Neuronal stem cell (in vitro differentiated cells): ENCODE measurements around the gene CEMIP.
A peak's percentile ranks its signal among the peaks of the same experiment; 100 is the strongest.

ENCODE experiments used
- DNase-seq: peaks from one replicate; pipeline ENCODE4 v3.0.0-alpha.2; 2013; ENCODE audit warnings: low spot score
- H2AFZ ChIP-seq: one replicate; pipeline ENCODE4 v1.6.1; 2013; ENCODE audit warnings: mild to moderate bottlenecking, low read length, inconsistent platforms
- H2AK5ac ChIP-seq: 2 replicates; pipeline ENCODE4 v1.6.1; 2013; ENCODE audit warnings: low read depth, mild to moderate bottlenecking, inconsistent platforms, low read length, moderate library complexity, mixed read lengths
- H2BK120ac ChIP-seq: 2 replicates; pipeline ENCODE4 v1.6.1; 2013; ENCODE audit warnings: low read depth, mild to moderate bottlenecking, inconsistent platforms, low read length, moderate library complexity, mixed read lengths
- H2BK12ac ChIP-seq: one replicate; pipeline ENCODE4 v1.6.1; 2013; ENCODE audit warnings: low read length, inconsistent platforms
- H2BK15ac ChIP-seq: 2 replicates; pipeline ENCODE4 v1.6.1; 2013; ENCODE audit warnings: mild to moderate bottlenecking, low read length, inconsistent platforms, mixed read lengths
- H2BK5ac ChIP-seq: one replicate; pipeline ENCODE4 v1.6.1; 2013; ENCODE audit warnings: inconsistent platforms, mild to moderate bottlenecking, low read length, moderate library complexity
- H3K14ac ChIP-seq: one replicate; pipeline ENCODE4 v1.6.1; 2013; ENCODE audit warnings: low read length, inconsistent platforms
- H3K18ac ChIP-seq: 2 replicates; pipeline ENCODE4 v1.6.1; 2013; ENCODE audit warnings: low read length, inconsistent platforms
- H3K23ac ChIP-seq: 2 replicates; pipeline ENCODE4 v1.6.1; 2013; ENCODE audit warnings: low read depth, mild to moderate bottlenecking, mixed read lengths, low read length, inconsistent platforms; ENCODE audit not compliant: poor library complexity
- H3K27ac ChIP-seq: replicated peaks from 3 replicates; pipeline ENCODE4 v1.5.1; 2013; ENCODE audit warnings: low read length, inconsistent platforms
- H3K27me3 ChIP-seq, 3 experiments: 2 replicates each; pipeline ENCODE4 v1.6.1; 2013; ENCODE audit warnings: low read length in 3 of 3, mild to moderate bottlenecking in 2 of 3, inconsistent platforms in 1 of 3, low read depth in 1 of 3, mixed read lengths in 1 of 3, moderate library complexity in 1 of 3; ENCODE audit not compliant: control insufficient read depth in 3 of 3, insufficient read depth in 3 of 3
- H3K36me3 ChIP-seq, 2 donors: replicated peaks in 1 of 2; 2 replicates each; pipeline ENCODE4 v1.6.1; 2013; ENCODE audit warnings: low read length in 2 of 2; ENCODE audit not compliant: control insufficient read depth in 2 of 2, insufficient read depth in 2 of 2
- H3K4ac ChIP-seq: 2 replicates; pipeline ENCODE4 v1.6.1; 2013; ENCODE audit warnings: inconsistent platforms, mild to moderate bottlenecking, low read length, moderate library complexity
- H3K4me1 ChIP-seq, 2 donors: 1 replicate in 1 of 2; 2 replicates in 1 of 2; pipeline ENCODE4 v1.6.1; 2013; ENCODE audit warnings: low read length in 2 of 2, low read depth in 1 of 2; ENCODE audit not compliant: control insufficient read depth in 2 of 2, insufficient read depth in 1 of 2
- H3K4me2 ChIP-seq: one replicate; pipeline ENCODE4 v1.6.1; 2013; ENCODE audit warnings: mild to moderate bottlenecking, low read length, inconsistent platforms; ENCODE audit not compliant: insufficient read depth, poor library complexity, severe bottlenecking
- H3K4me3 ChIP-seq, 2 donors: 2 replicates each; pipeline ENCODE4 v1.5.1; 2013; ENCODE audit warnings: low read length in 2 of 2, mild to moderate bottlenecking in 2 of 2, inconsistent platforms in 1 of 2, moderate library complexity in 1 of 2
- H3K79me1 ChIP-seq: one replicate; pipeline ENCODE4 v1.6.1; 2013; ENCODE audit warnings: low read depth, mild to moderate bottlenecking, inconsistent platforms, low read length, moderate library complexity
- H3K9ac ChIP-seq: one replicate; pipeline ENCODE4 v1.6.1; 2013; ENCODE audit warnings: mild to moderate bottlenecking, low read depth, low read length, inconsistent platforms; ENCODE audit not compliant: poor library complexity
- H3K9me3 ChIP-seq, 2 donors: replicated peaks in 1 of 2; 2 replicates each; pipeline versions ENCODE3 to v1.6.1; 2013; ENCODE audit warnings: low read length in 2 of 2, mild to moderate bottlenecking in 2 of 2, inconsistent platforms in 1 of 2, low read depth in 1 of 2, mixed read lengths in 1 of 2, moderate library complexity in 1 of 2; ENCODE audit not compliant: control insufficient read depth in 2 of 2, insufficient read depth in 1 of 2
- H4K8ac ChIP-seq: one replicate; pipeline ENCODE4 v1.6.1; 2013; ENCODE audit warnings: low read depth, mild to moderate bottlenecking, inconsistent platforms, low read length, moderate library complexity
- H4K91ac ChIP-seq: one replicate; pipeline ENCODE4 v1.6.1; 2013; ENCODE audit warnings: low read length, low read depth, mild to moderate bottlenecking, inconsistent platforms; ENCODE audit not compliant: poor library complexity
- WGBS, 2 donors: extraction: QIAGEN DNeasy Blood & Tissue Kit; methylation state at CpG; one replicate each; pipeline ENCODE4 v1.1.7; 2013; ENCODE audit warnings: missing lambda C conversion rate in 2 of 2, mixed read lengths in 1 of 2; ENCODE audit not compliant: insufficient read length in 2 of 2, insufficient replicate concordance in 1 of 2; ENCODE audit errors: extremely low coverage in 2 of 2; 5-methylcytosine and 5-hydroxymethylcytosine counted together

Gene CEMIP

DNA sequence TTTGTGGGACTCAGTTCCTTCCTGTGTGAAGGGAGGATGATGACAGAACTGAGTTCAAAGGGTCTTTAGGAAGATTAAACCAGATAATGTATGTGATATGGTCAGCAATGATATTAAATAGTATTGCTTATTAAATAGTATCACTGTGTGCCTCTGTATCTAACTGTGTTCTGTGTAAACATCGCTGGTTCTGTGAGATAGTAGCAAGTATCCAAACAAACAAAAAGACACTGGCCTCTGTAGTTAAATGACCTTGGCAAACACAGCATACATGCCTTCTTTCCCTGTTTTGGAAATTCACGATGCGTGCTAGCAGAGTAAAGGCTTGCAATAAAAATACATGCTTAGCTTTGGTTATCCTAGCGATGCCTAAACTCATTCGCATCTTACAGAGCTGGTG is 134.4 kb downstream of the CEMIP start:
- Histone ChIP-seq H3K18ac (no peak overlapping the region), H3K23ac (no peak overlapping the region), H2BK5ac (no peak overlapping the region), H2AFZ (no peak overlapping the region), H2BK15ac (no peak overlapping the region), H2BK120ac (no peak overlapping the region), H3K27ac (no peak overlapping the region), H4K91ac (no peak overlapping the region), H3K4me3 (no peak overlapping the region), H3K79me1 (no peaks in the 10 kb centered on the region), H3K4ac (no peak overlapping the region), H3K9me3 (peaks cover 3 to 6% of the 10 kb centered on the region in 2 donors), H3K27me3 (no peaks in the 10 kb centered on the region), H2AK5ac (no peak overlapping the region), H3K4me2 (no peak overlapping the region), H4K8ac (no peak overlapping the region), H3K9ac (no peak overlapping the region), H3K36me3 (no peaks in the 10 kb centered on the region), H3K4me1 (peaks cover 0 to 2% of the 10 kb centered on the region in 2 donors), H3K14ac (no peak overlapping the region), H2BK12ac (no peak overlapping the region)
- whole genome bisulfite sequencing, 2 donors: no CpG with 5 or more reads among the region's 5 CpGs
- DNase-seq: no peak

DNA sequence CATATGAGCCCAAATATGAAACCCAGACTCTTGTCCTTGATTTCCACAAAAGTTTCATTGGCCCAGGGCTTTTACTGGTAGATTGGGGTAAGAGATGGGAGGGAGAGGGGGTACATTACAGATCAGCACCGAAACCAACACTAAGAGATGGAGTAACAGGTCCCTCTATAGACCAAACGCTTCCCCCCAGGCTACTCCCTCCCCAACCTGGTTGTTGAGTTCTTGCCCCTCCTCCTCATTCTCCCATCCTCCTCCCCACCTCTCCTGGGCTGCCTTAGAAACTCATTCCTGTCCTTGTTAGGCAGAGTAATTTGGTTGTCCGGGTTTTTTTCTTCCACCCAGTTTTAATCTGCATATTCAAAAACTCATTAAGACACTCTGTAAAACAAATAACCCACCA is 136.3 kb downstream of the CEMIP start:
- Histone ChIP-seq H3K27ac (no peak overlapping the region), H3K36me3 (no peaks in the 10 kb centered on the region), H4K8ac (no peak overlapping the region), H2BK120ac (no peak overlapping the region), H3K14ac (no peak overlapping the region), H3K4me3 (no peak overlapping the region), H4K91ac (no peak overlapping the region), H3K79me1 (no peaks in the 10 kb centered on the region), H2BK15ac (no peak overlapping the region), H3K18ac (no peak overlapping the region), H2AK5ac (no peak overlapping the region), H3K23ac (no peak overlapping the region), H3K4ac (no peak overlapping the region), H3K27me3 (no peaks in the 10 kb centered on the region), H2BK12ac (no peak overlapping the region), H3K4me2 (no peak overlapping the region), H3K9ac (no peak overlapping the region), H2BK5ac (no peak overlapping the region), H2AFZ (no peak overlapping the region), H3K4me1 (peaks cover 0 to 2% of the 10 kb centered on the region in 2 donors), H3K9me3 (no peaks in the 10 kb centered on the region)
- WGBS, 2 donors: no CpG with 5 or more reads among the region's 3 CpGs
- DNase-seq: no peak

DNA sequence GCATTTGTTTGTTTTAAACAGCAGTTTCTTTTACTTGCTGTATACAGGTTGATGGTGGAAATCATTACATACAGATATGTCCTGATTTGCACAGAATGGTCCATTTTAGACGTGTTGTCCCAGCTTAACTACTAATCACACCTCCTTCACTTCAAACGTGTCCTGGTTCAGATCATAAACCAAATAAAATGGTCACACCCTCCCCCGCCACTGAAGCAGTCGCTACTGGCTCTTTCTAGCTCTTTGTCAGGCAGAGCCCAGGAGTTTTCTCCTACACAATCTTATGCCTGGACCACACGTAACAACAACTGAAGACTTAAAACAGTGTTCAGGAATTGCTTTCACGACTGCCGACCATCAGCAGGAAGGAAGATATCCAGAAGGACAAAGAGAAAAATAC is 136.9 kb downstream of the CEMIP start:
- H3K79me1 ChIP-seq: no peaks in the 10 kb centered on the region
- no peak overlapping the region for H3K4ac ChIP-seq
- no peaks in the 10 kb centered on the region for H3K9me3 ChIP-seq
- H3K18ac ChIP-seq: no peak overlapping the region
- H2BK15ac ChIP-seq: no peak overlapping the region
- H3K4me2 ChIP-seq: no peak overlapping the region
- no peak overlapping the region for H3K27ac ChIP-seq
- H3K27me3 ChIP-seq: no peaks in the 10 kb centered on the region
- no peak overlapping the region for H4K91ac ChIP-seq
- H2BK12ac ChIP-seq: no peak overlapping the region
- H2AK5ac ChIP-seq: no peak overlapping the region
- H3K4me3 ChIP-seq: no peak overlapping the region
- H2BK120ac ChIP-seq: no peak overlapping the region
- H3K14ac ChIP-seq: no peak overlapping the region
- no peak for DNase-seq
- no peak overlapping the region for H2BK5ac ChIP-seq
- peaks cover 0 to 2% of the 10 kb centered on the region in 2 donors for H3K4me1 ChIP-seq
- no peak overlapping the region for H4K8ac ChIP-seq
- H3K36me3 ChIP-seq: no peaks in the 10 kb centered on the region
- H2AFZ ChIP-seq: peak overlapping the region; percentile 42
- no peak overlapping the region for H3K9ac ChIP-seq
- WGBS, 2 donors: no CpG with 5 or more reads among the region's 7 CpGs
- no peak overlapping the region for H3K23ac ChIP-seq

DNA sequence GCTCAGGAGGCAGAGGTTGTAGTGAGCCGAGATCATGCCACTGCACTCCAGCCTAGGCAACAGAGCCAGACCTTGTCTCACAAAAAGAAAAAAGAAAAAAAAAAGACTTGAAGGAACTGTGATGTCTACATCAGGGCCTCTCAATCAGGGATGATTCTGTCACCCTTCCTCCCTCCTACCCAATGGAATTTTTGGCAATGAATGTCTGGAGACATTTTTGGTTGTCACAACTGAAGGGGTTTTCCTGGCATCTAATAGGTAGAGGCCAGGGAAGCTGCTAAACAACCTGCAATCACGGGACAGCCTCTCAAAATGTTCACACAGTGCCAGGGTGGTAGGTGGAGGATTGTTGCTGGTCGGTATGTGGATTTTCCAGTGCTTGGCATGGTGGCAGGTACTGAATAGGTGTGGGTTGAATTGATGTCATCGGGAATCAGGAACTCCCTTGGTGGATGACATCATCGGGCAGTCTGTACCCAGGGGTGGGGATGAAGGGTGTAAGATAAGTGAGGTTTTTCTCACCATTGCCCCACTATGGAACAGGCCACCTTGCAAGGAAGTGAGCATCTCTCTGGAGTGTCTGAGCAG is 139.1 kb downstream of the CEMIP start:
- no peak for DNase-seq
- peaks cover 0 to 2% of the 10 kb centered on the region in 2 donors for H3K4me1 ChIP-seq
- H2BK12ac ChIP-seq: no peak overlapping the region

More for the DNA sequence above, 139.1 kb downstream of the CEMIP start:
- Histone ChIP-seq H3K79me1 (no peaks in the 10 kb centered on the region), H3K27ac (no peak overlapping the region), H2BK15ac (no peak overlapping the region), H3K4me2 (no peak overlapping the region), H4K91ac (no peak overlapping the region), H2BK5ac (no peak overlapping the region), H2AFZ (no peak overlapping the region), H3K18ac (no peak overlapping the region), H3K23ac (no peak overlapping the region), H3K9me3 (peaks cover 0 to 2% of the 10 kb centered on the region in 2 donors), H3K14ac (no peak overlapping the region), H3K36me3 (no peaks in the 10 kb centered on the region), H3K9ac (no peak overlapping the region), H4K8ac (no peak overlapping the region), H3K4ac (no peak overlapping the region), H3K27me3 (no peaks in the 10 kb centered on the region), H3K4me3 (no peak overlapping the region), H2BK120ac (no peak overlapping the region), H2AK5ac (no peak overlapping the region)
- no CpG with 5 or more reads among the region's 5 CpGs for WGBS, 2 donors
